B cell (primary cell): ENCODE data around the gene UNC13C. TPM values are rescaled to one million over a fixed set of nuclear protein-coding genes. Genes with fewer than 3 reads are reported as not detected.

Experiments
- ATAC-seq: fragments of 200-7000 bp; cut with Tn5 transposase; one replicate; pipeline ENCODE4 v1.10.0; 2021; ENCODE audit warnings: low read depth, mild to moderate bottlenecking, moderate number of reproducible peaks, moderate library complexity
- CTCF ChIA-PET: fragments of 350-600 bp; sonication (Branson Sonifier 250); formaldehyde crosslinking; loops from one replicate; lab custom pipeline; 2021; ENCODE audit warnings: antibody characterized with exemption, inconsistent platforms; lab: Charles Lee
- POLR2A ChIA-PET: fragments of 350-600 bp; sonication (Branson Sonifier 250); formaldehyde crosslinking; loops from one replicate; lab custom pipeline; 2021; ENCODE audit warnings: antibody characterized with exemption; lab: Charles Lee
- DNase-seq: peaks from one replicate; pipeline ENCODE4 v3.0.0; 2013
- H2AFZ ChIP-seq: 2 replicates; pipeline ENCODE4 v1.6.1; 2012; ENCODE audit warnings: mild to moderate bottlenecking, low read depth, low read length; ENCODE audit not compliant: insufficient read depth, poor library complexity, severe bottlenecking
- H3K27ac ChIP-seq, 2 donors: 1 replicate in 1 of 2; 2 replicates in 1 of 2; pipeline ENCODE4 v1.5.1; 2012 to 2013; ENCODE audit warnings: low read length in 2 of 2, mild to moderate bottlenecking in 2 of 2, moderate library complexity in 1 of 2
- H3K27me3 ChIP-seq, 4 experiments: fragments of 200-600 bp in 1 of 4; sonication (generic) in 1 of 4; replicated peaks in 1 of 4; 1 replicate in 2 of 4; 2 replicates in 2 of 4; pipeline versions ENCODE4 v1.6.1 to v1.7.0; 2013 to 2016; ENCODE audit warnings: low read length in 3 of 4, mild to moderate bottlenecking in 2 of 4, mixed read lengths in 1 of 4, moderate library complexity in 1 of 4; ENCODE audit not compliant: insufficient read depth in 4 of 4, control insufficient read depth in 3 of 4; ENCODE audit errors: control extremely low read depth in 1 of 4
- H3K36me3 ChIP-seq, 2 experiments: replicated peaks in 1 of 2; 1 replicate in 1 of 2; 2 replicates in 1 of 2; pipeline versions ENCODE4 v1.6.1 to v1.7.1; 2013; ENCODE audit warnings: low read length in 1 of 2; ENCODE audit not compliant: insufficient read depth in 2 of 2, control insufficient read depth in 1 of 2; ENCODE audit errors: control extremely low read depth in 1 of 2, extremely low read depth in 1 of 2
- H3K4me1 ChIP-seq, 2 donors: fragments of 200-600 bp in 1 of 2; sonication (generic) in 1 of 2; 1 replicate in 1 of 2; 2 replicates in 1 of 2; pipeline versions ENCODE4 v1.5.1 to v1.6.1; 2013 to 2017; ENCODE audit warnings: low read length in 2 of 2; ENCODE audit not compliant: control insufficient read depth in 2 of 2, insufficient read depth in 2 of 2
- H3K4me2 ChIP-seq: replicated peaks from 2 replicates; pipeline ENCODE3; 2012; ENCODE audit warnings: mild to moderate bottlenecking, low read depth, low read length; ENCODE audit not compliant: poor library complexity, severe bottlenecking
- H3K4me3 ChIP-seq, 5 experiments: fragments of 200-600 bp in 1 of 5; sonication (generic) in 1 of 5; 1 replicate in 3 of 5; 2 replicates in 2 of 5; pipeline versions ENCODE4 v1.5.1 to v1.7.0; 2011 to 2016; ENCODE audit warnings: low read length in 4 of 5, mild to moderate bottlenecking in 4 of 5, low read depth in 2 of 5, control low read depth in 1 of 5, moderate library complexity in 1 of 5; ENCODE audit not compliant: insufficient read depth in 1 of 5; ENCODE audit errors: control extremely low read depth in 1 of 5, extremely low read depth in 1 of 5
- H3K79me2 ChIP-seq: fragments of 200-600 bp; sonication (generic); one replicate; pipeline ENCODE4 v1.6.0; 2016; ENCODE audit warnings: low read length; ENCODE audit not compliant: control insufficient read depth, insufficient read depth
- H3K9ac ChIP-seq: fragments of 200-600 bp; sonication (generic); 2 replicates; pipeline ENCODE4 v1.6.1; 2017; ENCODE audit warnings: mild to moderate bottlenecking, low read length, moderate library complexity
- H3K9me3 ChIP-seq, 3 donors: one replicate each; pipeline versions ENCODE4 v1.6.1 to v1.7.1; 2013; ENCODE audit warnings: low read length in 2 of 3; ENCODE audit not compliant: control insufficient read depth in 2 of 3, insufficient read depth in 1 of 3; ENCODE audit errors: control extremely low read depth in 1 of 3
- H4K20me1 ChIP-seq: 2 replicates; pipeline ENCODE4 v1.6.0; 2012; ENCODE audit warnings: mild to moderate bottlenecking, low read length; ENCODE audit not compliant: insufficient read depth, control insufficient read depth, poor library complexity, severe bottlenecking
- H3K27ac Mint-ChIP-seq: one replicate; pipeline ENCODE4 v1.8.0; 2021; ENCODE audit warnings: mixed read lengths
- H3K27me3 Mint-ChIP-seq: one replicate; pipeline ENCODE4 v1.8.0; 2021; ENCODE audit warnings: mixed read lengths
- H3K4me1 Mint-ChIP-seq: one replicate; pipeline ENCODE4 v1.8.0; 2021; ENCODE audit warnings: mixed read lengths
- H3K4me3 Mint-ChIP-seq: one replicate; pipeline ENCODE4 v1.8.0; 2021; ENCODE audit warnings: mixed read lengths
- H3K9me3 Mint-ChIP-seq: one replicate; pipeline ENCODE4 v1.8.0; 2022; ENCODE audit warnings: mixed read lengths; ENCODE audit not compliant: insufficient read depth
- EZH2 ChIP-seq: IDR thresholded peaks from 2 replicates; pipeline ENCODE4 v1.6.1; 2012; ENCODE audit warnings: borderline replicate concordance, low read depth, mild to moderate bottlenecking, moderate library complexity, low read length; ENCODE audit not compliant: insufficient read depth, poor library complexity, severe bottlenecking
- WGBS: methylation state at CpG from one replicate; pipeline ENCODE4 v1.1.5; 2013; ENCODE audit warnings: missing lambda C conversion rate; ENCODE audit not compliant: insufficient coverage; 5-methylcytosine and 5-hydroxymethylcytosine counted together
- intact Hi-C: fragments of 100-400 bp; cut with micrococcal nuclease; formaldehyde crosslinking; loops from one replicate; pipeline ENCODE4 v1.10.0; 2022
- polyA plus RNA-seq: library from polyadenylated mRNA; depleted of rRNA; stranded (reverse); fragments of >200 nt; gene quantifications from 2 replicates; pipeline ENCODE4 v1.2.3, GENCODE V29; 2012
- total RNA-seq, 2 donors: library from RNA; stranded (reverse); fragments of 120-200 nt in 1 of 2; gene quantifications; 1 replicate in 1 of 2; 2 replicates in 1 of 2; pipeline versions ENCODE4 v1.2.3 to v1.2.4, GENCODE V29; 2013 to 2022
- TF ChIP-seq, protein P1 (sequence below): fragments of 200-600 bp; IDR thresholded peaks from one replicate; pipeline ENCODE4 v1.8.0; 2022; ENCODE audit warnings: antibody characterized with exemption, mild to moderate bottlenecking

Gene UNC13C
- total and polyA plus RNA-seq, 2 donors (not counting 1 experiment from before 2014, with no cell fraction given): not detected

DNA sequence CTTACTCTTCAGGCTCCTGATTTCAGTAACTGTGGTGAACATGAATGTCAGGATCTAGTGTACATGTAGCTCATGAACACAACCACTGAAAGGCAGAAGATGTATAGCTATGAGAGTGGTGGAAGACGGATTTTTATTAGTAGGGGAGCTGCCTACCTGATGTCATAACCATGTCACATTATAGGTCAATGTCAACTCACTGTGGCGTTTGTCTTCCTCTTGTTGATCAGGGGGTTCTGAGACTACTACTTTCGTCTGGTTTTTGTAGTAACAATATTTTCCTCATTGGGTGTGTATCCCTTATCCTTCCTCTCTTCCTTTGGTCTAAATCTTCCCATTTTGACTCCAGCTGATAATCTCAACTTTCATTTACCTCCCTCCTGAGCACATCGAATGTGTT is 7.3 kb downstream of the UNC13C start:
- H3K9ac ChIP-seq: no peak overlapping the region
- no peaks in the 10 kb centered on the region for H3K27me3 Mint-ChIP-seq
- H3K4me3 ChIP-seq: no peak overlapping the region
- H3K79me2 ChIP-seq: no peaks in the 10 kb centered on the region
- H4K20me1 ChIP-seq: no peaks in the 10 kb centered on the region
- ATAC-seq (no peak), DNase-seq (no peak)
- ChIA-PET CTCF (no interaction called here), POLR2A (no interaction called here)
- H3K27ac ChIP-seq: no peak overlapping the region
- H3K9me3 Mint-ChIP-seq: no peaks in the 10 kb centered on the region
- H3K27me3 ChIP-seq: no peaks in the 10 kb centered on the region
- no peaks in the 10 kb centered on the region for H3K4me1 Mint-ChIP-seq
- H3K36me3 ChIP-seq: no peaks in the 10 kb centered on the region
- no CpG with 5 or more reads among the region's 4 CpGs for WGBS
- intact Hi-C loops: no loop called here
- no peak overlapping the region for H2AFZ ChIP-seq
- H3K27ac Mint-ChIP-seq: no peak overlapping the region
- no peaks in the 10 kb centered on the region for H3K4me1 ChIP-seq
- no peak overlapping the region for H3K4me2 ChIP-seq
- H3K4me3 Mint-ChIP-seq: no peak overlapping the region
- no peaks in the 10 kb centered on the region for H3K9me3 ChIP-seq
- TF ChIP-seq, protein P1, sequence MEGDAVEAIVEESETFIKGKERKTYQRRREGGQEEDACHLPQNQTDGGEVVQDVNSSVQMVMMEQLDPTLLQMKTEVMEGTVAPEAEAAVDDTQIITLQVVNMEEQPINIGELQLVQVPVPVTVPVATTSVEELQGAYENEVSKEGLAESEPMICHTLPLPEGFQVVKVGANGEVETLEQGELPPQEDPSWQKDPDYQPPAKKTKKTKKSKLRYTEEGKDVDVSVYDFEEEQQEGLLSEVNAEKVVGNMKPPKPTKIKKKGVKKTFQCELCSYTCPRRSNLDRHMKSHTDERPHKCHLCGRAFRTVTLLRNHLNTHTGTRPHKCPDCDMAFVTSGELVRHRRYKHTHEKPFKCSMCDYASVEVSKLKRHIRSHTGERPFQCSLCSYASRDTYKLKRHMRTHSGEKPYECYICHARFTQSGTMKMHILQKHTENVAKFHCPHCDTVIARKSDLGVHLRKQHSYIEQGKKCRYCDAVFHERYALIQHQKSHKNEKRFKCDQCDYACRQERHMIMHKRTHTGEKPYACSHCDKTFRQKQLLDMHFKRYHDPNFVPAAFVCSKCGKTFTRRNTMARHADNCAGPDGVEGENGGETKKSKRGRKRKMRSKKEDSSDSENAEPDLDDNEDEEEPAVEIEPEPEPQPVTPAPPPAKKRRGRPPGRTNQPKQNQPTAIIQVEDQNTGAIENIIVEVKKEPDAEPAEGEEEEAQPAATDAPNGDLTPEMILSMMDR: no peak
- TF ChIP-seq EZH2: no peak

- Mint-ChIP-seq H3K4me3 (no peak overlapping the region), H3K27me3 (no peaks in the 10 kb centered on the region), H3K27ac (no peak overlapping the region), H3K9me3 (no peaks in the 10 kb centered on the region), H3K4me1 (no peaks in the 10 kb centered on the region)
- CTCF ChIA-PET: no interaction called here
- DNase-seq: no peak
- no peak overlapping the region for H3K4me2 ChIP-seq
- H3K27ac ChIP-seq: no peak overlapping the region
- H3K36me3 ChIP-seq: no peaks in the 10 kb centered on the region
- H2AFZ ChIP-seq: no peak overlapping the region
- H3K4me1 ChIP-seq: no peaks in the 10 kb centered on the region
- POLR2A ChIA-PET: no interaction called here
- no peak for ATAC-seq
- H3K9me3 ChIP-seq: peaks cover 0 to 1% (median 0%) of the 10 kb centered on the region in 3 donors
- no peak overlapping the region for H3K9ac ChIP-seq
- TF ChIP-seq, protein P1: no peak
- TF ChIP-seq EZH2: no peak
- WGBS: 88% methylated on average over 1 of the region's 2 CpGs
- H3K79me2 ChIP-seq: no peaks in the 10 kb centered on the region
- H3K27me3 ChIP-seq: no peaks in the 10 kb centered on the region
- no peak overlapping the region for H3K4me3 ChIP-seq
- intact Hi-C loops: no loop called here
- H4K20me1 ChIP-seq: no peaks in the 10 kb centered on the region
These were observed 9.2 kb downstream of the UNC13C start for GRCh38 chr15:53987480-53987879.
